ENCODE results near the gene HMCN2.

DNA sequence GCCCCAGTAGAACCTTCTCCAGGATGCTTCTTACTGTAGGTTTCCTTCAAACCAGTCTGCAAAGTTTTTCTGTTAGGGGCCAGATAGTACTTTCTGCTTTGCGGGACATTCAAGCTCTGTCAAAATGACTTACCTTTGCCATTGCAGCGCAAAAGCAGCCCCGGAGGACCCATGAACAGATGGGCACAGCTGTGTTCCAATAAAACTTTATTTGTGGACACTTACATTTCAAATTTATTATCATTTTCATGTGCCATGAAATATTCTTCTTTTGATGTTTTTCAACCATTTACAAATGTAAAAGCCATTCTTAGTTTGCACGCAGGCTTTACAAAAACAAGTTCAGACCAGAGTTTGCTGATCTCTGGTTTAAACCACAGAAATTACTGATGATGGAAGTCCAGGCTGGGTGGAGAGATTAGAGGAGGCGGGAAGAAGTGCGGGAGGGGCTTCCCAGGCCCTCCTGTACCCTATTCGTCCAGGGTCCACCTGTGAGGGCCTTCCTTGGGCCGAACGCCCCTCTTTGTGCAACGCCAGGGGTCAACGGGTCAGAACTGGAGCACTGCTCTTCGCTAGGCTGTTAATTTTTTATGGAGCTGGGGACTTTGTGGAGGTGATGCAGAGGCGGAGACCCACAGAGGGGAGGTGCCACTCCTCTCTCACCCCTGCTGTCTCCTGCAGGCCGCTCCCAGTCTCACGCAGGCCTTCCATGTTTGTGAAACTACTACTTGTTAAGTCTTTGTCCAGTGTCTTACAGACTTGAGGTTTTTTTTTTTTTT, 171.6 kb downstream of the HMCN2 start:
- TF ChIP-seq CTCF (IDR thresholded peaks at IDR 0.05) (no peak), ZFX (IDR thresholded peaks at IDR 0.05; ENCODE audit: borderline replicate concordance) (no peak)

Data from 22Rv1 (cell line).